Body of pancreas (tissue), 4 donors: Measurements from ENCODE around the gene ADAMTS13. TPM values are rescaled to one million over a fixed set of nuclear protein-coding genes. Genes with fewer than 3 reads are reported as not detected.

Experiments used
- ATAC-seq: fragments of 150-250 bp; one replicate; pipeline ENCODE4 v1.9.1; 2016
- DNase-seq, 4 donors: peaks; one replicate each; pipeline ENCODE4 v3.0.0-alpha.2; 2019
- H3K27ac ChIP-seq, 4 donors: fragments of 200-600 bp; sonication (generic); 1 replicate in 3 of 4; 2 replicates in 1 of 4; pipeline versions ENCODE4 v1.5.1 to v1.6.1; 2016 to 2019; ENCODE audit warnings: mild to moderate bottlenecking in 1 of 4, mixed read lengths in 1 of 4, moderate library complexity in 1 of 4
- H3K27me3 ChIP-seq, 2 donors: fragments of 200-600 bp; sonication (generic); one replicate each; pipeline ENCODE4 v1.6.0; 2016; ENCODE audit warnings: mild to moderate bottlenecking in 1 of 2
- H3K36me3 ChIP-seq, 2 donors: fragments of 200-600 bp; sonication (generic); replicated peaks in 1 of 2; 2 replicates each; pipeline ENCODE4 v1.5.1; 2016; ENCODE audit warnings: low read depth in 2 of 2; ENCODE audit not compliant: insufficient read depth in 1 of 2
- H3K4me1 ChIP-seq: fragments of 200-600 bp; sonication (generic); one replicate; pipeline ENCODE4 v1.6.0; 2016
- H3K4me3 ChIP-seq, 2 donors: fragments of 200-600 bp; sonication (generic); 1 replicate in 1 of 2; 2 replicates in 1 of 2; pipeline ENCODE4 v1.5.1; 2016 to 2019
- H3K9me3 ChIP-seq, 3 donors: fragments of 200-600 bp; sonication (generic); 1 replicate in 2 of 3; 2 replicates in 1 of 3; pipeline ENCODE4 v1.5.1; 2016
- CTCF ChIP-seq, 7 experiments: fragments of 450-650 bp in 4 of 7; fragments of 200-600 bp in 3 of 7; sonication (generic) in 3 of 7; IDR thresholded peaks; one replicate each; pipeline ENCODE4 v1.5.1; 2016 to 2019; ENCODE audit warnings: antibody characterized with exemption in 7 of 7
- POLR2A ChIP-seq, 3 donors: fragments of 450-650 bp; IDR thresholded peaks; one replicate each; pipeline ENCODE4 v1.6.1; 2016; ENCODE audit warnings: antibody characterized with exemption in 3 of 3, mild to moderate bottlenecking in 2 of 3
- WGBS, 2 donors: methylation state at CpG; one replicate each; pipeline ENCODE4 v1.1.5; 2017; 5-methylcytosine and 5-hydroxymethylcytosine counted together
- intact Hi-C: fragments of 100-400 bp; cut with DNase I; formaldehyde crosslinking; loops from one replicate; pipeline ENCODE4 v1.15.1; 2023
- total RNA-seq, 2 donors: library from RNA; depleted of rRNA; stranded (reverse); fragments of >200 nt; gene quantifications; one replicate each; pipeline ENCODE4 v1.1.0, GENCODE V29; 2016

ADAMTS13 gene
- total RNA-seq, 2 donors from 2014 or later: 2.3 to 5.6 TPM

- DNase-seq (no peak), ATAC-seq (no peak)
- Histone ChIP-seq H3K4me1 (peaks cover 9% of the 10 kb centered on the region), H3K9me3 (no peaks in the 10 kb centered on the region), H3K4me3 (no peak overlapping the region), H3K27ac (peak overlapping the region in 1 of 4 donors; percentile 62), H3K36me3 (no peaks in the 10 kb centered on the region), H3K27me3 (no peaks in the 10 kb centered on the region)
- TF ChIP-seq POLR2A (IDR thresholded peaks at IDR 0.05): no peak
- TF ChIP-seq CTCF (IDR thresholded peaks at IDR 0.05): no peak
- intact Hi-C loops: loop anchor here (10.0 kb wide), 1 partner anchor 479 kb away; no protein-coding TSS in a partner anchor
- WGBS, 2 donors: 58 to 60% methylated on average over 1 to 11 of the region's 11 CpGs
Measured at GRCh38 chr9:133493428-133493827, 71.3 kb downstream of the ADAMTS13 start.

GRCh38 chr9:133493845-133494540 is 71.8 kb downstream of the ADAMTS13 start:
- ATAC-seq (no peak), DNase-seq (no peak)
- H3K27ac ChIP-seq: no peak overlapping the region
- no peaks in the 10 kb centered on the region for H3K9me3 ChIP-seq
- H3K4me3 ChIP-seq: no peak overlapping the region
- H3K27me3 ChIP-seq: no peaks in the 10 kb centered on the region
- peaks cover 9% of the 10 kb centered on the region for H3K4me1 ChIP-seq
- intact Hi-C loops: loop anchor here (10.0 kb wide), 1 partner anchor 479 kb away; no protein-coding TSS in a partner anchor
- TF ChIP-seq CTCF (IDR thresholded peaks at IDR 0.05) (no peak), POLR2A (IDR thresholded peaks at IDR 0.05) (no peak)
- 82 to 87% methylated on average over 18 to 22 of the region's 23 CpGs for WGBS, 2 donors
- H3K36me3 ChIP-seq: no peaks in the 10 kb centered on the region

GRCh38 chr9:133494636-133495326 is 72.6 kb downstream of the ADAMTS13 start:
- WGBS, 2 donors: 78 to 82% methylated on average over 3 to 12 of the region's 24 CpGs
- no peak for DNase-seq
- intact Hi-C loops: loop anchor here (10.0 kb wide), 1 partner anchor 480 kb away; no protein-coding TSS in a partner anchor
- Histone ChIP-seq H3K27me3 (no peaks in the 10 kb centered on the region), H3K27ac (no peak overlapping the region), H3K4me3 (no peak overlapping the region), H3K9me3 (no peaks in the 10 kb centered on the region), H3K36me3 (no peaks in the 10 kb centered on the region), H3K4me1 (peaks cover 9% of the 10 kb centered on the region)
- no peak for TF ChIP-seq POLR2A (IDR thresholded peaks at IDR 0.05)
- no peak for TF ChIP-seq CTCF (IDR thresholded peaks at IDR 0.05)
- ATAC-seq: no peak

- WGBS, 2 donors: 87 to 88% methylated on average over 24 of the region's 24 CpGs
- ATAC-seq: no peak
Measured at GRCh38 chr9:133495327-133496293, 73.4 kb downstream of the ADAMTS13 start.

More at GRCh38 chr9:133495327-133496293, 73.4 kb downstream of the ADAMTS13 start:
- Histone ChIP-seq H3K4me3 (no peak overlapping the region), H3K4me1 (peaks cover 9% of the 10 kb centered on the region), H3K9me3 (no peaks in the 10 kb centered on the region), H3K27ac (no peak overlapping the region), H3K36me3 (no peaks in the 10 kb centered on the region), H3K27me3 (no peaks in the 10 kb centered on the region)
- DNase-seq: no peak
- TF ChIP-seq POLR2A (IDR thresholded peaks at IDR 0.05): no peak
- TF ChIP-seq CTCF (IDR thresholded peaks at IDR 0.05): no peak
- intact Hi-C loops: loop anchor here (10.0 kb wide), 1 partner anchor 481 kb away; no protein-coding TSS in a partner anchor
